Embryonic facial prominence (tissue), 1 donor: Measurements from ENCODE around the gene SUN2.
"Not testable (repeated sequence)": the region's sequence is repeated elsewhere in the genome, so short reads cannot be mapped to it uniquely, and the experiment has no call there.

Experiments used
- DNase-seq: peaks from one replicate; pipeline ENCODE4 v3.0.0-alpha.2; 2016; ENCODE audit errors: extremely low spot score

The SUN2 gene

GRCh38 chr22:38755911-38756532, at the start of gene SUN2:
SUN2 (minus strand) TSS chr22:38755998; CDS start chr22:38752628, 3,370 bp downstream.
- DNase-seq = peak; percentile 32

- not testable (repeated sequence) for DNase-seq
These were observed 49.3 kb upstream of the SUN2 start for GRCh38 chr22:38805041-38805593.

- DNase-seq = no peak
These were observed 46.9 kb upstream of the SUN2 start for GRCh38 chr22:38802671-38803121.

- no peak for DNase-seq
These were observed 43.6 kb upstream of the SUN2 start for GRCh38 chr22:38799265-38800002.

- DNase-seq = no peak
These were observed 42.7 kb upstream of the SUN2 start for GRCh38 chr22:38798496-38798895.

GRCh38 chr22:38796262-38796957, 40.6 kb upstream of the SUN2 start:
- DNase-seq = no peak

GRCh38 chr22:38795569-38795968, 39.8 kb upstream of the SUN2 start:
- no peak for DNase-seq

GRCh38 chr22:38793721-38794466, 38.1 kb upstream of the SUN2 start, which contains the start of gene DNAL4:
DNAL4 (minus strand) TSS chr22:38794143; CDS start chr22:38782731, 11,412 bp downstream.
- DNase-seq = peak; percentile 96

- DNase-seq = no peak
These were observed 37.5 kb upstream of the SUN2 start for GRCh38 chr22:38793317-38793716.

GRCh38 chr22:38792833-38793232, 37.0 kb upstream of the SUN2 start:
- DNase-seq = no peak

GRCh38 chr22:38789606-38790005, 33.8 kb upstream of the SUN2 start:
- DNase-seq = no peak

- DNase-seq = no peak
These were observed 33.0 kb upstream of the SUN2 start for GRCh38 chr22:38788846-38789245.

GRCh38 chr22:38788021-38788816, 32.4 kb upstream of the SUN2 start:
- DNase-seq = no peak

GRCh38 chr22:38786631-38787030, 30.8 kb upstream of the SUN2 start:
- DNase-seq = no peak

- DNase-seq = no peak
These were observed 29.1 kb upstream of the SUN2 start for GRCh38 chr22:38784856-38785255.

- DNase-seq = no peak
These were observed 28.2 kb upstream of the SUN2 start for GRCh38 chr22:38784035-38784434.

GRCh38 chr22:38783095-38783615, 27.4 kb upstream of the SUN2 start:
- no peak for DNase-seq

- no peak for DNase-seq
These were observed 26.8 kb upstream of the SUN2 start for GRCh38 chr22:38782402-38783094.

GRCh38 chr22:38781033-38781432, 25.2 kb upstream of the SUN2 start:
- no peak for DNase-seq
